Measurements from ENCODE around the gene ZNF460. TPM values are rescaled to one million over a fixed set of nuclear protein-coding genes. Genes with fewer than 3 reads are reported as not detected.

ZNF460 gene
- polyA plus RNA-seq, 1 of the 3 experiments (the other 2 are of a cell fraction), result 2.4 TPM

DNA sequence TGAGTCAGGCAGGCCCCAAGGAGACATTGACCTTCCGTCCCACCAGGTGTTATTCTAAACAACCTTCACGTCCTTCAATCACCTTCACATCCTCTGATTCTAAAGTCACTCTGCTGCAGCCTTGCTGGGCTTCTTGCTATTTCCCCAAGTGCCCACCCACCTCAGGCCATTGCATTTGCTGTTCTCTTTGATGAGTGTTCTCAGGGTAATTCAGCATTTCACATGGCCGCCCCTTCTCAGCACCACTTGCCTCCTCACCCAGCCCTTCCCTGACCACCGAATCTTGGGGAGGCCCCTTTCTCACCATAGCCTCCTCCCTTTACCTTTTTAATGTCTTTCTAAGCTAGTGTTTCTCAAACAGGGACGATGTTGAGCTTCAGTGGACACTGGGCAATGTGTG lies 35.2 kb upstream of the ZNF460 start:
- WGBS (ENCODE audit: low lambda C conversion rate), result 98% methylated on average over 5 of the region's 5 CpGs
- no peak for DNase-seq
- Histone ChIP-seq H3K36me3 (replicated peaks in 1 of 2; ENCODE audit: control insufficient read depth in 1 of 2, insufficient read depth in 2 of 2, low read length in 1 of 2) (peaks cover 32 to 36% of the 10 kb centered on the region in 2 experiments), H3K27me3 (ENCODE audit: insufficient read depth) (no peaks in the 10 kb centered on the region), H2AFZ (ENCODE audit: low read depth) (no peak overlapping the region), H3F3A (replicated peaks; ENCODE audit: insufficient read depth) (no peaks in the 10 kb centered on the region), H3K9me2 (no peaks in the 10 kb centered on the region), H3K79me2 (ENCODE audit: insufficient read depth) (peaks cover 71% of the 10 kb centered on the region), H4K20me1 (ENCODE audit: insufficient read depth) (no peaks in the 10 kb centered on the region), H3K4me3 (ENCODE audit: low read depth in 2 of 2, low read length in 1 of 2) (no peak overlapping the region), H3K9ac (no peak overlapping the region), H3K4me1 (ENCODE audit: control insufficient read depth in 1 of 2, insufficient read depth in 2 of 2, low read depth in 1 of 2, low read length in 1 of 2) (peaks cover 10 to 13% of the 10 kb centered on the region in 2 experiments; a peak in 2 of 4 replicates), H3K27ac (ENCODE audit: low read depth in 2 of 2, low read length in 1 of 2) (no peak overlapping the region), H3K4me2 (no peak overlapping the region), H3K9me3 (no peaks in the 10 kb centered on the region)
- ChIA-PET POLR2A (no interaction called here), CTCF (no interaction called here)
- TF ChIP-seq, protein P1, sequence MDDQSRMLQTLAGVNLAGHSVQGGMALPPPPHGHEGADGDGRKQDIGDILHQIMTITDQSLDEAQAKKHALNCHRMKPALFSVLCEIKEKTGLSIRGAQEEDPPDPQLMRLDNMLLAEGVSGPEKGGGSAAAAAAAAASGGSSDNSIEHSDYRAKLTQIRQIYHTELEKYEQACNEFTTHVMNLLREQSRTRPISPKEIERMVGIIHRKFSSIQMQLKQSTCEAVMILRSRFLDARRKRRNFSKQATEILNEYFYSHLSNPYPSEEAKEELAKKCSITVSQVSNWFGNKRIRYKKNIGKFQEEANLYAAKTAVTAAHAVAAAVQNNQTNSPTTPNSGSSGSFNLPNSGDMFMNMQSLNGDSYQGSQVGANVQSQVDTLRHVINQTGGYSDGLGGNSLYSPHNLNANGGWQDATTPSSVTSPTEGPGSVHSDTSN (IDR thresholded peaks at IDR 0.05), result no peak
- TF ChIP-seq EP300 (IDR thresholded peaks at IDR 0.05; ENCODE audit: borderline replicate concordance in 1 of 2, low read depth in 1 of 2, low read length in 1 of 2) (no peak), TCF12 (IDR thresholded peaks at IDR 0.05) (no peak), TEAD4 (IDR thresholded peaks at IDR 0.05; ENCODE audit: borderline replicate concordance, insufficient read depth) (no peak), GABPA (IDR thresholded peaks at IDR 0.05; ENCODE audit: low read depth) (no peak), YY1 (IDR thresholded peaks at IDR 0.05; ENCODE audit: low read depth) (no peak), MEF2A (IDR thresholded peaks at IDR 0.05; ENCODE audit: borderline replicate concordance, low read depth) (no peak), CHD2 (IDR thresholded peaks at IDR 0.05; ENCODE audit: low read length, partially characterized antibody) (no peak), FOSL2 (IDR thresholded peaks at IDR 0.05; ENCODE audit: borderline replicate concordance, low read depth) (no peak), POLR2AphosphoS5 (IDR thresholded peaks at IDR 0.05; ENCODE audit: low read depth, low read length) (no peak), RAD21 (IDR thresholded peaks at IDR 0.05; ENCODE audit: low read length) (no peak), FOXJ3 (CRISPR knock-in tag; IDR thresholded peaks at IDR 0.05) (no peak), SIN3A (IDR thresholded peaks at IDR 0.05; ENCODE audit: borderline replicate concordance, low read depth, low read length) (no peak), RCOR1 (IDR thresholded peaks at IDR 0.05; ENCODE audit: low read length) (no peak)
- TF ChIP-seq, protein P2, sequence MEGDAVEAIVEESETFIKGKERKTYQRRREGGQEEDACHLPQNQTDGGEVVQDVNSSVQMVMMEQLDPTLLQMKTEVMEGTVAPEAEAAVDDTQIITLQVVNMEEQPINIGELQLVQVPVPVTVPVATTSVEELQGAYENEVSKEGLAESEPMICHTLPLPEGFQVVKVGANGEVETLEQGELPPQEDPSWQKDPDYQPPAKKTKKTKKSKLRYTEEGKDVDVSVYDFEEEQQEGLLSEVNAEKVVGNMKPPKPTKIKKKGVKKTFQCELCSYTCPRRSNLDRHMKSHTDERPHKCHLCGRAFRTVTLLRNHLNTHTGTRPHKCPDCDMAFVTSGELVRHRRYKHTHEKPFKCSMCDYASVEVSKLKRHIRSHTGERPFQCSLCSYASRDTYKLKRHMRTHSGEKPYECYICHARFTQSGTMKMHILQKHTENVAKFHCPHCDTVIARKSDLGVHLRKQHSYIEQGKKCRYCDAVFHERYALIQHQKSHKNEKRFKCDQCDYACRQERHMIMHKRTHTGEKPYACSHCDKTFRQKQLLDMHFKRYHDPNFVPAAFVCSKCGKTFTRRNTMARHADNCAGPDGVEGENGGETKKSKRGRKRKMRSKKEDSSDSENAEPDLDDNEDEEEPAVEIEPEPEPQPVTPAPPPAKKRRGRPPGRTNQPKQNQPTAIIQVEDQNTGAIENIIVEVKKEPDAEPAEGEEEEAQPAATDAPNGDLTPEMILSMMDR (IDR thresholded peaks at IDR 0.05), result no peak
- TF ChIP-seq, protein P3, sequence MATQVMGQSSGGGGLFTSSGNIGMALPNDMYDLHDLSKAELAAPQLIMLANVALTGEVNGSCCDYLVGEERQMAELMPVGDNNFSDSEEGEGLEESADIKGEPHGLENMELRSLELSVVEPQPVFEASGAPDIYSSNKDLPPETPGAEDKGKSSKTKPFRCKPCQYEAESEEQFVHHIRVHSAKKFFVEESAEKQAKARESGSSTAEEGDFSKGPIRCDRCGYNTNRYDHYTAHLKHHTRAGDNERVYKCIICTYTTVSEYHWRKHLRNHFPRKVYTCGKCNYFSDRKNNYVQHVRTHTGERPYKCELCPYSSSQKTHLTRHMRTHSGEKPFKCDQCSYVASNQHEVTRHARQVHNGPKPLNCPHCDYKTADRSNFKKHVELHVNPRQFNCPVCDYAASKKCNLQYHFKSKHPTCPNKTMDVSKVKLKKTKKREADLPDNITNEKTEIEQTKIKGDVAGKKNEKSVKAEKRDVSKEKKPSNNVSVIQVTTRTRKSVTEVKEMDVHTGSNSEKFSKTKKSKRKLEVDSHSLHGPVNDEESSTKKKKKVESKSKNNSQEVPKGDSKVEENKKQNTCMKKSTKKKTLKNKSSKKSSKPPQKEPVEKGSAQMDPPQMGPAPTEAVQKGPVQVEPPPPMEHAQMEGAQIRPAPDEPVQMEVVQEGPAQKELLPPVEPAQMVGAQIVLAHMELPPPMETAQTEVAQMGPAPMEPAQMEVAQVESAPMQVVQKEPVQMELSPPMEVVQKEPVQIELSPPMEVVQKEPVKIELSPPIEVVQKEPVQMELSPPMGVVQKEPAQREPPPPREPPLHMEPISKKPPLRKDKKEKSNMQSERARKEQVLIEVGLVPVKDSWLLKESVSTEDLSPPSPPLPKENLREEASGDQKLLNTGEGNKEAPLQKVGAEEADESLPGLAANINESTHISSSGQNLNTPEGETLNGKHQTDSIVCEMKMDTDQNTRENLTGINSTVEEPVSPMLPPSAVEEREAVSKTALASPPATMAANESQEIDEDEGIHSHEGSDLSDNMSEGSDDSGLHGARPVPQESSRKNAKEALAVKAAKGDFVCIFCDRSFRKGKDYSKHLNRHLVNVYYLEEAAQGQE (IDR thresholded peaks at IDR 0.05; ENCODE audit: low read depth, low read length), result no peak
- TF ChIP-seq, protein P4, sequence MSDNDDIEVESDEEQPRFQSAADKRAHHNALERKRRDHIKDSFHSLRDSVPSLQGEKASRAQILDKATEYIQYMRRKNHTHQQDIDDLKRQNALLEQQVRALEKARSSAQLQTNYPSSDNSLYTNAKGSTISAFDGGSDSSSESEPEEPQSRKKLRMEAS (IDR thresholded peaks at IDR 0.05; ENCODE audit: low read depth), result no peak

Measured in SK-N-SH (cell line).